Transverse colon (tissue), 4 donors: ENCODE results near the gene CREBBP. TPM values are rescaled to one million over a fixed set of nuclear protein-coding genes. Genes with fewer than 3 reads are reported as not detected.

Experiments used
- DNase-seq: peaks from one replicate; pipeline ENCODE4 v3.0.0-alpha.2; 2019
- H3K27ac ChIP-seq, 4 donors: fragments of 200-600 bp; sonication (generic); 2 replicates each; pipeline ENCODE4 v1.5.1; 2016 to 2018; ENCODE audit warnings: inconsistent platforms in 4 of 4
- H3K27me3 ChIP-seq: fragments of 200-600 bp; sonication (generic); 2 replicates; pipeline ENCODE4 v1.5.1; 2017; ENCODE audit warnings: inconsistent platforms
- H3K36me3 ChIP-seq, 4 donors: fragments of 200-600 bp; sonication (generic); 2 replicates each; pipeline ENCODE4 v1.5.1; 2017 to 2019; ENCODE audit warnings: inconsistent platforms in 4 of 4
- H3K4me1 ChIP-seq, 4 donors: fragments of 200-600 bp; sonication (generic); 2 replicates each; pipeline ENCODE4 v1.5.1; 2017 to 2020; ENCODE audit warnings: inconsistent platforms in 4 of 4
- H3K4me3 ChIP-seq, 4 donors: fragments of 200-600 bp; sonication (generic); 1 replicate in 1 of 4; 2 replicates in 3 of 4; pipeline versions ENCODE4 v1.5.1 to v1.6.1; 2017 to 2019; ENCODE audit warnings: inconsistent platforms in 4 of 4
- H3K9me3 ChIP-seq, 2 donors: fragments of 200-600 bp; sonication (generic); 2 replicates each; pipeline ENCODE4 v1.5.1; 2017 to 2019; ENCODE audit warnings: inconsistent platforms in 2 of 2
- EP300 ChIP-seq: sonication (generic); formaldehyde crosslinking; IDR thresholded peaks from one replicate; pipeline ENCODE4 v1.6.1; 2017; ENCODE audit warnings: antibody characterized with exemption, low read depth
- POLR2A ChIP-seq: fragments of 450-650 bp; IDR thresholded peaks from one replicate; pipeline ENCODE4 v1.6.1; 2016; ENCODE audit warnings: antibody characterized with exemption, mild to moderate bottlenecking, moderate library complexity
- POLR2AphosphoS5 ChIP-seq, 3 donors: sonication (generic); formaldehyde crosslinking; IDR thresholded peaks; one replicate each; pipeline ENCODE4 v1.6.1; 2016; ENCODE audit warnings: antibody characterized with exemption in 3 of 3
- WGBS, 2 donors: methylation state at CpG; one replicate each; pipeline ENCODE4 v1.1.5; 2018; ENCODE audit warnings: low coverage in 1 of 2; 5-methylcytosine and 5-hydroxymethylcytosine counted together
- in situ Hi-C, 4 donors: fragments of 200-750 bp; cut with MboI; loops; one replicate each; pipeline versions ENCODE4 v1.15.0 to v1.15.1; 2017; ENCODE audit warnings: low sequenced_read_pairs in 3 of 4, low pct_ligation_motif_present in 1 of 4, low pct_unique_long_range_greater_than_20kb in 1 of 4
- intact Hi-C: fragments of 100-400 bp; cut with DNase I; formaldehyde crosslinking; loops from one replicate; pipeline ENCODE4 v1.15.1; 2023; ENCODE audit warnings: low total_unique reads
- total RNA-seq, 4 donors: library from RNA; depleted of rRNA; stranded (reverse); fragments of >200 nt; gene quantifications; one replicate each; pipeline ENCODE4 v1.1.0, GENCODE V29; 2016
- TF ChIP-seq, protein P1 (sequence below), 5 experiments: fragments of 200-600 bp in 3 of 5; fragments of 450-650 bp in 2 of 5; sonication (generic) in 3 of 5; IDR thresholded peaks; 1 replicate in 2 of 5; 2 replicates in 3 of 5; pipeline ENCODE4 v1.5.1; 2016 to 2017; ENCODE audit warnings: antibody characterized with exemption in 5 of 5, inconsistent platforms in 3 of 5, mild to moderate bottlenecking in 2 of 5, moderate library complexity in 1 of 5

The CREBBP gene
- total RNA-seq, 4 donors from 2014 or later, result 52.4 to 235 (median 98.7) TPM

GRCh38 chr16:3701531-3701930 is 179.0 kb downstream of the CREBBP start:
- no peaks in the 10 kb centered on the region for H3K36me3 ChIP-seq
- WGBS, 2 donors, result 86 to 90% methylated on average over 4 of the region's 4 CpGs
- no peak overlapping the region for H3K27ac ChIP-seq
- no peaks in the 10 kb centered on the region for H3K27me3 ChIP-seq
- no peak for DNase-seq
- H3K4me3 ChIP-seq, result no peak overlapping the region
- no peaks in the 10 kb centered on the region for H3K9me3 ChIP-seq
- in situ Hi-C loops (no loop called here), intact Hi-C loops (no loop called here)
- TF ChIP-seq POLR2AphosphoS5 (IDR thresholded peaks at IDR 0.05) (no peak), EP300 (no peak), POLR2A (no peak)
- TF ChIP-seq, protein P1, sequence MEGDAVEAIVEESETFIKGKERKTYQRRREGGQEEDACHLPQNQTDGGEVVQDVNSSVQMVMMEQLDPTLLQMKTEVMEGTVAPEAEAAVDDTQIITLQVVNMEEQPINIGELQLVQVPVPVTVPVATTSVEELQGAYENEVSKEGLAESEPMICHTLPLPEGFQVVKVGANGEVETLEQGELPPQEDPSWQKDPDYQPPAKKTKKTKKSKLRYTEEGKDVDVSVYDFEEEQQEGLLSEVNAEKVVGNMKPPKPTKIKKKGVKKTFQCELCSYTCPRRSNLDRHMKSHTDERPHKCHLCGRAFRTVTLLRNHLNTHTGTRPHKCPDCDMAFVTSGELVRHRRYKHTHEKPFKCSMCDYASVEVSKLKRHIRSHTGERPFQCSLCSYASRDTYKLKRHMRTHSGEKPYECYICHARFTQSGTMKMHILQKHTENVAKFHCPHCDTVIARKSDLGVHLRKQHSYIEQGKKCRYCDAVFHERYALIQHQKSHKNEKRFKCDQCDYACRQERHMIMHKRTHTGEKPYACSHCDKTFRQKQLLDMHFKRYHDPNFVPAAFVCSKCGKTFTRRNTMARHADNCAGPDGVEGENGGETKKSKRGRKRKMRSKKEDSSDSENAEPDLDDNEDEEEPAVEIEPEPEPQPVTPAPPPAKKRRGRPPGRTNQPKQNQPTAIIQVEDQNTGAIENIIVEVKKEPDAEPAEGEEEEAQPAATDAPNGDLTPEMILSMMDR (IDR thresholded peaks at IDR 0.05), result no peak
- no peaks in the 10 kb centered on the region for H3K4me1 ChIP-seq

DNA sequence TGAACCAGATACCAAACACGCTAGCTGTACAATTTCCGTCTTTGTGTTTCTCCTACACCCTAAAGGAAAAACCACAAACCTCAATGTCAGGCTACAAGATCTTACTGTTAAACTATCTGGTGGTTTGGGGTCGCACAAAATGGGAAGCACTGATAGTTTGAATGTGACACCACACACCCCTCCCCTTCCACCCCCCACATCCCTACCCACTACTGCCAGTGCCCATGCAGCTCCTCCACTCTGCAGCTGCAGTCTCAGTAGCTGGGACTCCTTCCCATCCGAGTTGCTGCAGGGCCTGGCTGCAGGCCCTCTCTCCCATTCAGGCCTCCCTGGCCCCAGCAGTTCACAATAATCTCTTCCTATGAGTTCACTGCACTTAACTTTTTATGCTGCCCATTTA is 181.6 kb downstream of the CREBBP start:
- H3K4me3 ChIP-seq, result no peak overlapping the region
- in situ Hi-C loops, result loop anchor here in 3 of 4 donors (5.0 to 25.0 kb wide), 3 partner anchors 176 to 188 kb away; partner anchors contain the start of gene CREBBP (in 1 of the 3)
- 63 to 100% methylated on average over 1 to 4 of the region's 4 CpGs for WGBS, 2 donors
- H3K4me1 ChIP-seq, result no peaks in the 10 kb centered on the region
- H3K27ac ChIP-seq, result no peak overlapping the region
- intact Hi-C loops, result no loop called here
- H3K9me3 ChIP-seq, result no peaks in the 10 kb centered on the region
- TF ChIP-seq EP300 (no peak), POLR2A (no peak), POLR2AphosphoS5 (IDR thresholded peaks at IDR 0.05) (no peak)
- TF ChIP-seq, protein P1 (IDR thresholded peaks at IDR 0.05), result no peak
- no peak for DNase-seq
- no peaks in the 10 kb centered on the region for H3K27me3 ChIP-seq
- H3K36me3 ChIP-seq, result no peaks in the 10 kb centered on the region

DNA sequence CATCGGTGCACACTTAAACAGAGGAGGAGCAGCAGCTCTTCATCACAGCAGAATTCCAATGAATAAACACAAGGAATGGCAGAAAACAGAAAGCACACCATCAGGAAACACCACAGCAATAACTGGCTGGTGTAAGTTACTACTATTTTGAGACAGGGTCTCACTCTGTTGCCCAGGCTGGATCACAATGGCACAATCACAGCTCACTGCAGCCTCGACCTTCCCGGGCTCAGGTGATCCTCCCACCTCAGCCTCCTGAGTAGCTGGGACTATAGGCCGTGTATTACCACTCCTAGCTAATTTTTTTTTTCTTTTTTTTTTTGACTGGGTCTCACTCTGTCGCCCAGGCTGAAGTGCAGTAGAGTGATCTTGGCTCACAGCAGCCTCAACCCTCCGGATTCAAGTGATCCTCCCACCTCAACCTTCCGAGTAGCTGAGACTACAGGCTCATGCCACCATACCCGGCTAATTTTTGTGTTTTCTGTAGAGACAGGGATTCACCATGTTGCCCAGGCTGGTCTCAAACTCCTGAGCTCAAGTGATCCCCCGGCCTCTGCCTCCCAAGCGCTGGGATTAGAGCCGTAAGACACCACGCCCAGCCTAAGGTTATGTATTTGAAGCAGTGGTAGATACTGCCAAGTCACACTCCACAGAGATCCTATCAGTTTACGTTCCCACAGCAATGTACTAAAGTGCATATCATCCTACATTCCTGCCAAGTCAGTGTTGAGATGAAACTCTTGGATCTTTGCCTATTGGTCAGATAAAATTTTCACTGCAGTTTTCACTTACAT is 183.9 kb downstream of the CREBBP start:
- Histone ChIP-seq H3K4me3 (no peak overlapping the region), H3K27ac (no peak overlapping the region), H3K27me3 (no peaks in the 10 kb centered on the region), H3K36me3 (no peaks in the 10 kb centered on the region), H3K4me1 (no peaks in the 10 kb centered on the region), H3K9me3 (no peaks in the 10 kb centered on the region)
- intact Hi-C loops, result no loop called here
- DNase-seq, result no peak
- 71 to 100% methylated on average over 1 to 13 of the region's 13 CpGs for WGBS, 2 donors
- no peak for TF ChIP-seq POLR2AphosphoS5 (IDR thresholded peaks at IDR 0.05)
- TF ChIP-seq, protein P1 (IDR thresholded peaks at IDR 0.05), result no peak
- no peak for TF ChIP-seq POLR2A
- TF ChIP-seq EP300, result no peak
- in situ Hi-C loops, result loop anchor here in 3 of 4 donors (5.0 to 25.0 kb wide), 3 partner anchors 178 to 191 kb away; partner anchors contain the start of gene CREBBP (in 1 of the 3)

GRCh38 chr16:3695610-3696369 is 184.7 kb downstream of the CREBBP start:
- 79 to 89% methylated on average over 6 to 19 of the region's 19 CpGs for WGBS, 2 donors
- in situ Hi-C loops (loop anchor here in 3 of 4 donors (5.0 to 25.0 kb wide), 3 partner anchors 179 to 192 kb away; partner anchors contain the start of gene CREBBP (in 1 of the 3)), intact Hi-C loops (no loop called here)
- TF ChIP-seq, protein P1 (IDR thresholded peaks at IDR 0.05), result no peak
- TF ChIP-seq POLR2A, result no peak
- TF ChIP-seq EP300, result no peak
- no peak for TF ChIP-seq POLR2AphosphoS5 (IDR thresholded peaks at IDR 0.05)
- H3K36me3 ChIP-seq, result no peaks in the 10 kb centered on the region
- peaks cover 0 to 3% (median under 1%) of the 10 kb centered on the region in 4 donors for H3K4me1 ChIP-seq
- no peak overlapping the region for H3K4me3 ChIP-seq
- DNase-seq, result no peak
- H3K27ac ChIP-seq, result no peak overlapping the region
- no peaks in the 10 kb centered on the region for H3K27me3 ChIP-seq
- H3K9me3 ChIP-seq, result no peaks in the 10 kb centered on the region
